GM19043 (cell line): Measurements from ENCODE around the gene HS3ST5.
"Not testable (repeated sequence)": the region's sequence is repeated elsewhere in the genome, so short reads cannot be mapped to it uniquely, and the experiment has no call there.

Experiments
- ATAC-seq: cut with Tn5 transposase; IDR thresholded peaks from one replicate; pipeline ENCODE4 v1.9.1; 2021; ENCODE audit warnings: low read depth; ENCODE audit not compliant: unreplicated experiment

Gene HS3ST5

GRCh38 chr6:114342086-114342825, 567 bp downstream of the HS3ST5 start:
- no peak for ATAC-seq

GRCh38 chr6:114339706-114340105, 3.1 kb downstream of the HS3ST5 start:
- no peak for ATAC-seq

- no peak for ATAC-seq
Observed at GRCh38 chr6:114334237-114334636, 8.6 kb downstream of the HS3ST5 start.

- no peak for ATAC-seq
Observed at GRCh38 chr6:114327074-114327473, 15.7 kb downstream of the HS3ST5 start.

GRCh38 chr6:114323784-114324183, 19.0 kb downstream of the HS3ST5 start:
- no peak for ATAC-seq

GRCh38 chr6:114319749-114320148, 23.1 kb downstream of the HS3ST5 start:
- no peak for ATAC-seq

GRCh38 chr6:114315831-114316595, 26.8 kb downstream of the HS3ST5 start:
- ATAC-seq: no peak

GRCh38 chr6:114313816-114314215, 29.0 kb downstream of the HS3ST5 start:
- not testable (repeated sequence) for ATAC-seq

GRCh38 chr6:114312931-114313330, 29.9 kb downstream of the HS3ST5 start:
- no peak for ATAC-seq

- no peak for ATAC-seq
Observed at GRCh38 chr6:114310053-114310452, 32.8 kb downstream of the HS3ST5 start.

GRCh38 chr6:114304304-114304887, 38.4 kb downstream of the HS3ST5 start:
- no peak for ATAC-seq

GRCh38 chr6:114301596-114302219, 41.1 kb downstream of the HS3ST5 start:
- ATAC-seq: no peak

GRCh38 chr6:114297135-114297534, 45.7 kb downstream of the HS3ST5 start:
- no peak for ATAC-seq

GRCh38 chr6:114292431-114292830, 50.4 kb downstream of the HS3ST5 start:
- ATAC-seq: no peak

GRCh38 chr6:114291428-114291827, 51.4 kb downstream of the HS3ST5 start:
- no peak for ATAC-seq

- no peak for ATAC-seq
Observed at GRCh38 chr6:114290864-114291263, 52.0 kb downstream of the HS3ST5 start.

- ATAC-seq: no peak
Observed at GRCh38 chr6:114288701-114289495, 53.9 kb downstream of the HS3ST5 start.

- no peak for ATAC-seq
Observed at GRCh38 chr6:114287461-114287860, 55.4 kb downstream of the HS3ST5 start.

- no peak for ATAC-seq
Observed at GRCh38 chr6:114286211-114286610, 56.6 kb downstream of the HS3ST5 start.

- no peak for ATAC-seq
Observed at GRCh38 chr6:114284281-114284680, 58.5 kb downstream of the HS3ST5 start.
